Renal cortical epithelial cell (primary cell): Measurements from ENCODE around the gene PNCK. TPM values are rescaled to one million over a fixed set of nuclear protein-coding genes. Genes with fewer than 3 reads are reported as not detected.
"Not testable (repeated sequence)": the region's sequence is repeated elsewhere in the genome, so short reads cannot be mapped to it uniquely, and the experiment has no call there.

Experiments
- DNase-seq: peaks from one replicate; pipeline ENCODE4 v3.0.0-alpha.2; 2011; ENCODE audit warnings: low read depth
- total RNA-seq: library from RNA; depleted of rRNA; stranded (reverse); fragments of >200 nt; gene quantifications from 2 replicates; pipeline ENCODE4 v1.2.3, GENCODE V29; 2014

PNCK gene
- total RNA-seq, 1 donor from 2014 or later, result 0.75 TPM

DNA sequence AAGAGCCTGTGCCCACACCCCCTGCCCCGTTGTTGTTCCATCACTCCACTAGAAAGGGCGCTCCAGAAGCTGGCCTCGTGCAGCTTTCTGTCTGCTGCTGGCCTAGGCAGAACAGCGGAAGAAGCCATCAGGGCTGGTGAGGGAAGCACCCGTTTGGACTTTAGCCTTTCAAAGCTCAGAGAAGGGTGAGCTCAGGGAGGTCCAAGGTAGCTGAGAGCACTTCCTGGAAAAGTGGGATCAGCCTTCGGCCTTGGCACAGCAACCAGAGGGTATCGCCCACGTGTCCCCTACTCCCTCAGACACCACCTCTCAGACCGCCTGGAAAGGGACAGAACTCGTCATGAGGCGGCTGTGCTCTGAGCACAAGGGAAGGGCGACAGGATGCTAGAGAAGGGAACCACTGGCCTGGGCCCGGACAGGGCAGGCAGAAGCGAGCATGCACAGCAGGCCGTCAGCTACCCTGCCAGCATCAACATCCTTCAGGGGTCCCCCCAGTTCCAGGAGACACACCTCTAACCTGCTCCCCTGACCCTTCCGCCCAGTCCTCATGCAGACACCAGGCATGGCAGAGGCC is 25.7 kb upstream of the PNCK start:
- DNase-seq, result not testable (repeated sequence)

GRCh38 chrX:153697924-153698865 is 24.6 kb upstream of the PNCK start:
- DNase-seq, result no peak

DNA sequence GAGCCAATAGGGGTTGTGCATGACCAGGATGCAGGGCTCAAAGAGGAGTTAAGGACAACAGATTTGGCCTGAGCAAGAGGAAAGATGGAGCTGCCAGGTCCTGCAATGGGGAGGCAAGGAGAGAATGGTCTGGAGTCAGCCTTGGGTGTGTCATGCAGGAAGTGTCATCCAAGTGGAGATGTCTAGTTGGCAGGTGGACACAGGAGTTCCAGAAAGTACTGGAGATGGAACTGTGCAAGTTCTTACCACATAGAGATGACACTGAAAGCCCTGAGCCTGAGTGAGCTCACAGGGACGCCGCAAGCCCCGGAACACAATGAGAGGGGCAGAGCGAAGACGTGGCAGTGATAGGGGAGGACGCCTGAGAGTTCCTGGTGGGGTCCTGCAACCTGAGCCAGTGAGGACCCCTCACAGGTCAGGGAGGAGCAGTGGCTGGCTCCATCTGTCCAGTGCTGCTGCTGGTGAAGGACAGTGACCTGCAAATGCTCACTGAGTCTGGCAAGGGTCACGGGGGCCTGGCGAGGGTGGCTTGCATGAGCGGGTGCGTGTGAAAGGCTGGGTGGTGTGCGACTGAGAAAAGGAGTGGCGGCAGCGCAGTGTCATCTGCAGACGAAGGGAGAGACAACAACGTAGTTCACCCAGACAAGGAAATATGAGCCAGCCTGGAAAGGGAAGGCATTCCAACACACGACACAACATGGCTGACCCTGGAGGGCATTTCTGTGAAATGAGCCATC is 23.5 kb upstream of the PNCK start:
- not testable (repeated sequence) for DNase-seq

DNA sequence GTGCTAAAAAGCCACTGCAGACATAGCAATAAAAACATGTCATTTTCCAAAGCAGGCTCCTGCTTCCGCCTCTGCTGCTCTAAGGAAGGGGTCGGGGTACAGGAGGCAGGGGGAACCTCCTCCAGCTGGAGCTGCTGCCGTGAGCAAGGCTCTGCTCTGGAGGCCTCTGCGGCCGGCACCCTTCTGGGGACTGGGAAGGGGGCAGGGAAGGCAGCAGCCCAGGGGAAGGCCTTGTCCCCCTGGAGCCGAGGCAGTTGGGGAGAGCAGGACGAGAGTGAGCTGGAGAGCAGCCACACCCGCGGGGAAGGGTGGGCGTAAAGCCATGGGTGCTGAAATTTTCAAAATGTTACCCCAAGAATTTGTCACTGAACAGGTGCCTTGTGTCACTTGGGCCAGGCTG is 22.9 kb upstream of the PNCK start:
- DNase-seq, result not testable (repeated sequence)

- no peak for DNase-seq
Measured at GRCh38 chrX:153696100-153696499, 22.5 kb upstream of the PNCK start.

DNA sequence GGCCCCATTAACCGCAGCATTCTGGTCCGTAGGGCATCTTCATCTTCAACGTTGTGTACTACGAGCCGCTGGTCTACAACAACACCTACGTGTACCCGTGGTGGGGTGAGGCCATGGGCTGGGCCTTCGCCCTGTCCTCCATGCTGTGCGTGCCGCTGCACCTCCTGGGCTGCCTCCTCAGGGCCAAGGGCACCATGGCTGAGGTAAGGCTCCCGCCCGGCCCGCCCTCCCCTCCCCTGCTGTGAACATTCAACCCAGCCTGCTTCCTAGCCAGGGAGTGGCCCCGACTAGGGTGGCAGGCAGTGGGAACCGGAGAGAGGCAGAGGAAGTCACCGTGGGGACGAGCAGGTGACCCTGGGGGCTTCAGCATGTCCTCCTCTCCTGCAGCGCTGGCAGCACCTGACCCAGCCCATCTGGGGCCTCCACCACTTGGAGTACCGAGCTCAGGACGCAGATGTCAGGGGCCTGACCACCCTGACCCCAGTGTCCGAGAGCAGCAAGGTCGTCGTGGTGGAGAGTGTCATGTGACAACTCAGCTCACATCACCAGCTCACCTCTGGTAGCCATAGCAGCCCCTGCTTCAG is 21.2 kb upstream of the PNCK start:
- DNase-seq, result no peak

- not testable (repeated sequence) for DNase-seq
Measured at GRCh38 chrX:153694256-153694655, 20.6 kb upstream of the PNCK start.

- DNase-seq, result no peak
Measured at GRCh38 chrX:153693216-153694086, 19.8 kb upstream of the PNCK start.

GRCh38 chrX:153692611-153693156 is 19.1 kb upstream of the PNCK start:
- DNase-seq, result no peak

DNA sequence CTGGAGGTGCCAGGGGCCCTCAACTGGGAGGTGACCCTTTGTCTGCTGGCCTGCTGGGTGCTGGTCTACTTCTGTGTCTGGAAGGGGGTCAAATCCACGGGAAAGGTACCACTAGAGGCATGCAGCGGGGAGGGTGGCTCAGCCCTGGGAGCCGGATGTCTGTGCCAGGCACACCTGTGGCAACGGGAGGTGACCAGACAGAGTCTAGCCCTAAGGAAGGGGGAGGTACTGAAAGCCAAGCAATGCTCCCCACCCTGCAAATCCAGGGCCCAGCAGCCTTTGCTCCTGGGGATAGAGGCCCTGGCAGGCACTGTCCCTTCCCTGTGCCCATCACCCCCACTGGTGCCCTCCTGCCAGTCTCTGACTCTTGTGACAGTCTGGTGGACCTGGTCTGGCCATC is 18.4 kb upstream of the PNCK start:
- DNase-seq, result no peak

GRCh38 chrX:153691032-153691827 is 17.6 kb upstream of the PNCK start:
- not testable (repeated sequence) for DNase-seq

GRCh38 chrX:153690466-153690865 is 16.9 kb upstream of the PNCK start:
- DNase-seq, result no peak

- no peak for DNase-seq
Measured at GRCh38 chrX:153689654-153690465, 16.2 kb upstream of the PNCK start.

- no peak for DNase-seq
Measured at GRCh38 chrX:153688911-153689590, 15.4 kb upstream of the PNCK start.

DNA sequence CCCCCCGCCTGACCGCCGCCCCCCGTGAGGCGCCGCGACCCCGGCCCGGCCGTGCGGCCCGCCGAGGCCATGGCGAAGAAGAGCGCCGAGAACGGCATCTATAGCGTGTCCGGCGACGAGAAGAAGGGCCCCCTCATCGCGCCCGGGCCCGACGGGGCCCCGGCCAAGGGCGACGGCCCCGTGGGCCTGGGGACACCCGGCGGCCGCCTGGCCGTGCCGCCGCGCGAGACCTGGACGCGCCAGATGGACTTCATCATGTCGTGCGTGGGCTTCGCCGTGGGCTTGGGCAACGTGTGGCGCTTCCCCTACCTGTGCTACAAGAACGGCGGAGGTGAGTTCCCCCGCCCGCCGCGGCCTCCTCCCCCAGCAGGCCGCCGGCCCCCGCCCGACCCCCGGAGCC is 14.9 kb upstream of the PNCK start:
- no peak for DNase-seq

DNA sequence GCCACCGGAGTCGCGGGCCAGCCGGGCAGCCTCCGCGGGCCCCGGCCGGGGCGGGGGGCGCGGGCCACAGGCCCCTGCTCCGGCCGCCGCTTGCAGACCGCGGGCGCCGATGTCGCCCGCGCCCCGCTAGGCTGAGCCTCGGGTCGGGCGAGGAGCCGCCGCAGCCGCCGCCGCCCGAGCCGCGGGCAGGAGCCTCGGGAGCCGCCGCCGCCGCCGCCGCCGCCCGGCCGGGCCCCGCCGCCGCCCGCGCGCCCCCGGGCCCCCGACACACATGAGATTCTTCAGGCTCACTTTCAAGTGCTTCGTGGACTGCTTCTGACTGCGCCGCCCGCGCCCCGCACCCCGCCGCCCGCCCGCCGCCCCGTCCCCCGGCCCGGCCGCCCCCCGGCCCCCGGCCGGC is 14.5 kb upstream of the PNCK start:
- DNase-seq, result no peak

DNA sequence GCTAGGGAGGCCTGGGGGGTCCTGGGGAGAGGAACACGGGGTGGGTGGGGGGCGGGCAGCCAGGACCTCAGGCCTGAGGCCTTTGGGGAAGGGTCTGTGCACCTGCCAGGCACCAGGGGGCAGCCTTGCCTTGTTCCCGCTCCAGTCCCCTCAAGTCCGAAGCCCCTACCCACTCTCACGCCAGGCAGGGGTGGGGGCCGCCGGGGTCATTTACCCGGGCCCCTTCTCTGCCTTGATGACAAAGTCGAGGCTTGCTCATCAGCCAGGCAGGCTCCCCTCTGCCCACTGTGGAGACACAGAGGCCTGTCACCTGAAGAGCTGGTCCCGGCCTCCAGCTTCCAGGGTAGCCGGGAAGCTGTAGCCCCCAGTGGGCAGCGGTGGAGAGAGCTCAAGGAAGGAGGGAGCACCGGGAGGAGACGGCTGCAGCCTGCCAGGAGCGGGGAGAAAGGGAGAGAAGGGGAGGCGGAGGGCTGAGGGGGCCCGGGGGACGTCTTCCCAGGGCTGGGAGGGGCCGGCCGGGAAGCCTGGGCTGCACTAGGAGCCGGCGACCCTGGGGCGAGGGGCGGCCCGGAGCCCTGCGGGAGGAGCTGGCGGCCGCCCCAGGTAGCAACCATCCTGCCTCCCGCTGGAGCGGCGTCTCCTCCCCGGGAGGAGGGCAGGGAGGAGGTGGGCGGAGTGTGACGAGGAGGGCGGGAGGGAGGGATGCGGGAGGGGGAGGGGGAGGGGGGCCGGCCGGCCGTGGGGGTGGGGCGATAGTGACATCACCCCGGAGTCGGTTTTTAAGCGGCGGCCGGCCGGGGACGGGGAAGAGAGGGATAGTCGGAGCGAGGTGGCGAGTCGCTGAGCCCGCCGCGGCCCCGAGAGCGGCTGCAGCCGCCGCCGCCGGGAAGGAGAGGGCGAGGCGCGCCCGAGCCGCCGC is 13.8 kb upstream of the PNCK start, which contains the start of gene SLC6A8:
Gene SLC6A8, plus strand, starts transcription at position 806 of the 919 bp plus-strand sequence. CDS start 649 bp downstream, outside the sequence.
- no peak for DNase-seq
